Keratinocyte (primary cell): ENCODE measurements around the gene HSPA1B. TPM values are rescaled to one million over a fixed set of nuclear protein-coding genes. Genes with fewer than 3 reads are reported as not detected.

ENCODE experiments used
- DNase-seq: peaks from one replicate; pipeline ENCODE4 v3.0.0-alpha.2; 2011; ENCODE audit warnings: low read depth, missing footprints, low spot score
- FAIRE-seq: peaks from 2 replicates; lab custom pipeline; 2011; peaks lifted over from hg19 to GRCh38; lab: Jason Lieb, UNC
- H2AFZ ChIP-seq: 2 replicates; pipeline ENCODE4 v1.6.0; 2012; ENCODE audit warnings: low read length, control low read depth, inconsistent platforms; ENCODE audit not compliant: control insufficient read depth
- H3K27ac ChIP-seq: 2 replicates; pipeline ENCODE4 v1.5.1; 2011; ENCODE audit warnings: low read length; ENCODE audit not compliant: control insufficient read depth, insufficient read depth
- H3K27me3 ChIP-seq: 3 replicates; pipeline ENCODE4 v1.6.0; 2011; ENCODE audit warnings: low read length; ENCODE audit not compliant: control insufficient read depth, insufficient read depth; ENCODE audit errors: extremely low read depth
- H3K36me3 ChIP-seq, 2 experiments: 2 replicates in 1 of 2; 3 replicates in 1 of 2; pipeline ENCODE4 v1.5.1; 2011; ENCODE audit warnings: low read length in 2 of 2, mild to moderate bottlenecking in 1 of 2; ENCODE audit not compliant: control insufficient read depth in 2 of 2, insufficient read depth in 2 of 2; ENCODE audit errors: extremely low read depth in 1 of 2
- H3K4me1 ChIP-seq: 3 replicates; pipeline ENCODE4 v1.5.1; 2011; ENCODE audit warnings: low read length; ENCODE audit not compliant: control insufficient read depth, insufficient read depth; ENCODE audit errors: extremely low read depth
- H3K4me2 ChIP-seq: 3 replicates; pipeline ENCODE4 v1.6.0; 2011; ENCODE audit warnings: low read depth, low read length; ENCODE audit not compliant: control insufficient read depth, insufficient read depth; ENCODE audit errors: extremely low read depth
- H3K4me3 ChIP-seq, 3 experiments: fragments of 200-600 bp in 1 of 3; sonication (generic) in 1 of 3; 2 replicates in 2 of 3; 3 replicates in 1 of 3; pipeline ENCODE4 v1.5.1; 2011 to 2016; ENCODE audit warnings: low read length in 3 of 3, mild to moderate bottlenecking in 3 of 3, control low read depth in 2 of 3, inconsistent platforms in 1 of 3, low read depth in 1 of 3, mixed read lengths in 1 of 3, mixed run types in 1 of 3, moderate library complexity in 1 of 3; ENCODE audit not compliant: control insufficient read depth in 2 of 3, insufficient read depth in 2 of 3; ENCODE audit errors: extremely low read depth in 1 of 3
- H3K79me2 ChIP-seq: 2 replicates; pipeline ENCODE4 v1.6.0; 2012; ENCODE audit warnings: low read length; ENCODE audit not compliant: control insufficient read depth, insufficient read depth
- H3K9ac ChIP-seq: 3 replicates; pipeline ENCODE4 v1.6.0; 2011; ENCODE audit warnings: low read length; ENCODE audit not compliant: control insufficient read depth, insufficient read depth; ENCODE audit errors: extremely low read depth
- H3K9me1 ChIP-seq: 3 replicates; pipeline ENCODE4 v1.6.0; 2011; ENCODE audit warnings: low read length; ENCODE audit not compliant: control insufficient read depth, insufficient read depth; ENCODE audit errors: extremely low read depth
- H3K9me3 ChIP-seq: 2 replicates; pipeline ENCODE4 v1.5.1; 2012; ENCODE audit warnings: low read depth, low read length; ENCODE audit not compliant: control insufficient read depth
- H4K20me1 ChIP-seq: 3 replicates; pipeline ENCODE4 v1.6.0; 2011; ENCODE audit warnings: low read length; ENCODE audit not compliant: control insufficient read depth, insufficient read depth; ENCODE audit errors: extremely low read depth
- EZH2 ChIP-seq: IDR thresholded peaks from one replicate; pipeline ENCODE4 v1.6.1; 2012; ENCODE audit warnings: inconsistent platforms, mild to moderate bottlenecking, low read length, moderate library complexity
- dilution Hi-C: fragments of 300-500 bp; cut with MboI; formaldehyde crosslinking; loops from one replicate; pipeline ENCODE4 v1.7.0; 2020; ENCODE audit warnings: low sequenced_read_pairs; ENCODE audit not compliant: extremely low pct_ligation_motif_present
- polyA plus RNA-seq, 5 experiments: library from polyadenylated mRNA; depleted of rRNA in 3 of 5; stranded (reverse) in 3 of 5; stranded (forward) in 1 of 5; unstranded in 1 of 5; fragments of >200 nt; gene quantifications; 1 replicate in 1 of 5; 2 replicates in 3 of 5; 3 replicates in 1 of 5; pipeline versions ENCODE4 v1.2.1 to v1.2.3, GENCODE V29; 2011 to 2012; ENCODE audit warnings: missing spikeins in 2 of 5, low read depth in 1 of 5, low replicate concordance in 1 of 5
- TF ChIP-seq, protein P1 (sequence below), 3 experiments: IDR thresholded peaks in 1 of 3; conservative IDR thresholded peaks in 1 of 3; optimal IDR thresholded peaks in 1 of 3; 2 replicates in 2 of 3; 3 replicates in 1 of 3; pipeline versions ENCODE3 to v1.5.1; 2011; ENCODE audit warnings: low read length in 3 of 3, mild to moderate bottlenecking in 3 of 3, moderate library complexity in 2 of 3, control low read depth in 1 of 3, inconsistent platforms in 1 of 3; ENCODE audit not compliant: insufficient read depth in 2 of 3; ENCODE audit errors: extremely low read depth in 1 of 3

HSPA1B gene
- polyA plus RNA-seq, 1 donor (not counting 4 experiments of a cell fraction or from before 2014, with no cell fraction given) = 48.1 TPM

DNA sequence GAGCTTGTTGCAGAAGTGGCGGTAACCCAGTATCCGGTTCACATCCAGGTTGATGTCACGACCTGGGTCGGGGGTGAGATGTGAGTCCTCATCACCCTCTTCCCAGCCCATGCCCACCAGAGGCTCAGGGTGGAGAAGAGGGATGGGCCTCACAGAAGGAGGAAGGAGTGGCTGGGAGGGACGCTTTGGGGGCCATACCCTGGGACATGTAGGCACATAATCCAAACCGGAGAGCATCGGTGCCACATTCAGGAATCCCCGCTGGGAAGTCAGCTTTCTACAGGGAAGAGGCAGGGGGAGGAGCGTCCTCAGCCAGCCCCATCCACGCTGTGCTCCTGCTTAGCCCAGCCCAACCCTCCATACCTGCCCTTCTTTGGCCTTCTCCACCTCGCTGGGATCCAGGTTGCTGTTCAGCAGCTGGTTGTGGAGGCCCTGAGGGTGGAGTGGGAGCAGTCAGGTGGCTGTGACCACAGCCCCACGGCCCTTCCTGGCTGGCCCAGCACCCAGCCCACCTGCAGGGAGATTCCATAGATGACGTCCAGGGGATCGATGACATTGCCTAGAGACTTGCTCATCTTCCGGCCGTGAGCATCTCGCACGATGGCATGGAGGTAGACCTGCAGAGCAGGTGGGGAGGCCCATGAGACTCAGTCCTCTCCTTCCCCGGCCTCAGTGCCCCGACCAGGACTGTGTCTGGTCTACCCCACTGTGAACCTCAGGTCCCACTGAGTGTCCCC lies 46.9 kb upstream of the HSPA1B start:
- no peak for DNase-seq
- Histone ChIP-seq H3K9me3 (no peaks in the 10 kb centered on the region), H3K9ac (no peak overlapping the region), H4K20me1 (no peaks in the 10 kb centered on the region), H3K4me2 (no peak overlapping the region), H3K79me2 (no peaks in the 10 kb centered on the region), H2AFZ (no peak overlapping the region), H3K4me3 (no peak overlapping the region), H3K9me1 (no peaks in the 10 kb centered on the region), H3K27ac (no peak overlapping the region), H3K4me1 (peaks cover 18% of the 10 kb centered on the region), H3K36me3 (peaks cover 30 to 56% of the 10 kb centered on the region in 2 experiments), H3K27me3 (no peaks in the 10 kb centered on the region)
- dilution Hi-C loops = no loop called here
- TF ChIP-seq, protein P1, sequence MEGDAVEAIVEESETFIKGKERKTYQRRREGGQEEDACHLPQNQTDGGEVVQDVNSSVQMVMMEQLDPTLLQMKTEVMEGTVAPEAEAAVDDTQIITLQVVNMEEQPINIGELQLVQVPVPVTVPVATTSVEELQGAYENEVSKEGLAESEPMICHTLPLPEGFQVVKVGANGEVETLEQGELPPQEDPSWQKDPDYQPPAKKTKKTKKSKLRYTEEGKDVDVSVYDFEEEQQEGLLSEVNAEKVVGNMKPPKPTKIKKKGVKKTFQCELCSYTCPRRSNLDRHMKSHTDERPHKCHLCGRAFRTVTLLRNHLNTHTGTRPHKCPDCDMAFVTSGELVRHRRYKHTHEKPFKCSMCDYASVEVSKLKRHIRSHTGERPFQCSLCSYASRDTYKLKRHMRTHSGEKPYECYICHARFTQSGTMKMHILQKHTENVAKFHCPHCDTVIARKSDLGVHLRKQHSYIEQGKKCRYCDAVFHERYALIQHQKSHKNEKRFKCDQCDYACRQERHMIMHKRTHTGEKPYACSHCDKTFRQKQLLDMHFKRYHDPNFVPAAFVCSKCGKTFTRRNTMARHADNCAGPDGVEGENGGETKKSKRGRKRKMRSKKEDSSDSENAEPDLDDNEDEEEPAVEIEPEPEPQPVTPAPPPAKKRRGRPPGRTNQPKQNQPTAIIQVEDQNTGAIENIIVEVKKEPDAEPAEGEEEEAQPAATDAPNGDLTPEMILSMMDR (optimal IDR thresholded peaks at IDR 0.05 in 1 of 3, IDR thresholded peaks at IDR 0.05 in 1 of 3, conservative IDR thresholded peaks at IDR 0.05 in 1 of 3; ENCODE audit: extremely low read depth in 1 of 3, insufficient read depth in 2 of 3, low read length in 3 of 3) = no peak
- no peak for TF ChIP-seq EZH2
- FAIRE-seq = no peak

DNA sequence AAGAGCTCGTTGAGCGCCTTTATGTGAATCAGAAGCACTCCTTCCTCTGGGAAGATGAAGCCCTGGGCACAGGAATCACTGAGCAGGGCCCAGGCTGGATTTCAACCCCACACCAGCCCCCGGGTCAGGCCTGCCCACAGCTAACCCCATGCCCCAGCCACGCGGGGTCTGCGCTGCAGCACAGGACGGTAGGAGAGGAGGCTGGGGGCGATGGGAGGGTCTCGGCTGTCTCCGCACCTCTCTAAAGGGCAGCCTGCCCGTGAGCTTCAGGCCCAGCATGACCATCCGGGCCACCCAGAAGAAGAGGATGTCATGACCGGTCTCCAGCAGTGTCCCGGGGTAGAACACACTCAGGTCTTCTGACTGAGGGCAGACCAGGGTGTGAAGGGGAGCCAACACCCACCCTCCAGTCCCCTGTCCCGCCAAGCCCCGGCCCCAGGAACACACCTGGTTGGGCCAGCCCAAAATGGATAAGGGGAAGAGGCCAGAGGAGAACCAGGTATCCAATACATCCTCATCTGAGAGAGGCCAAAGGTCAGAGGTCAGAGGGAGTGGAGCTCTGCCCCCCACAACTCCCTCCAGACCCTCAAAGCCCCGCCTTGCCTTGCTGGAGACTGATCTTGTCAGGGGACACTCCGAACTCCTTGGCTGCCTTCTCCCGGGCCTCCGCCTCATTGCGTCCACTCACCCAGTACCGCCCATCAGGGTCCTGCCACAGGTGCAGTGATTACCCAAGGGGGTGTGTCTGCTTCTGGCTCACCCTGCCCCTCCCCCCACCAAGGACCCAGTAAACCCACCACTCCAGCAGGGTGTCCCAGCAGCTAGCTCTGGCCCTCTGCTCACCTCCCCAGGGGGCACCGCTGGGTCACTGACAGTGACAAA lies 46.1 kb upstream of the HSPA1B start:
- no peaks in the 10 kb centered on the region for H3K9me3 ChIP-seq
- dilution Hi-C loops = no loop called here
- no peak overlapping the region for H3K4me3 ChIP-seq
- no peak for TF ChIP-seq EZH2
- TF ChIP-seq, protein P1 (optimal IDR thresholded peaks at IDR 0.05 in 1 of 3, IDR thresholded peaks at IDR 0.05 in 1 of 3, conservative IDR thresholded peaks at IDR 0.05 in 1 of 3; ENCODE audit: extremely low read depth in 1 of 3, insufficient read depth in 2 of 3, low read length in 3 of 3) = no peak
- no peak overlapping the region for H3K4me2 ChIP-seq
- no peaks in the 10 kb centered on the region for H3K79me2 ChIP-seq
- no peaks in the 10 kb centered on the region for H3K27me3 ChIP-seq
- no peak overlapping the region for H3K27ac ChIP-seq
- peaks cover 10% of the 10 kb centered on the region for H3K4me1 ChIP-seq
- peaks cover 30 to 56% of the 10 kb centered on the region in 2 experiments for H3K36me3 ChIP-seq
- FAIRE-seq = no peak
- H3K9me1 ChIP-seq = no peaks in the 10 kb centered on the region
- H2AFZ ChIP-seq = no peak overlapping the region
- H3K9ac ChIP-seq = no peak overlapping the region
- H4K20me1 ChIP-seq = no peaks in the 10 kb centered on the region
- DNase-seq = no peak
